Nephron (organoid): ENCODE measurements around the gene NCBP2.
A peak's percentile ranks its signal among the peaks of the same experiment; 100 is the strongest.
"Not testable (repeated sequence)": the region's sequence is repeated elsewhere in the genome, so short reads cannot be mapped to it uniquely, and the experiment has no call there.

Experiments
- H3K27ac Mint-ChIP-seq, 3 experiments: 2 replicates each; pipeline ENCODE4 v1.8.0; 2020; ENCODE audit warnings: mixed read lengths in 3 of 3, mild to moderate bottlenecking in 2 of 3, moderate library complexity in 1 of 3
- H3K27me3 Mint-ChIP-seq: 2 replicates; pipeline ENCODE4 v1.8.0; 2021; ENCODE audit warnings: low read depth, mild to moderate bottlenecking, moderate library complexity, mixed read lengths
- H3K36me3 Mint-ChIP-seq: 2 replicates; pipeline ENCODE4 v1.8.0; 2020; ENCODE audit warnings: low read depth, mixed read lengths
- H3K4me1 Mint-ChIP-seq: 2 replicates; pipeline ENCODE4 v1.8.0; 2020; ENCODE audit warnings: mixed read lengths
- H3K4me3 Mint-ChIP-seq, 3 experiments: 2 replicates each; pipeline ENCODE4 v1.8.0; 2020; ENCODE audit warnings: mild to moderate bottlenecking in 3 of 3, mixed read lengths in 3 of 3, moderate library complexity in 2 of 3
- H3K9me3 Mint-ChIP-seq: 2 replicates; pipeline ENCODE4 v1.8.0; 2020; ENCODE audit warnings: mixed read lengths
- CTCF ChIP-seq, 3 experiments: fragments of 200-600 bp; sonication (generic); IDR thresholded peaks; one replicate each; pipeline ENCODE4 v1.5.0; 2021; ENCODE audit warnings: antibody characterized with exemption in 3 of 3; ENCODE audit not compliant: unreplicated experiment in 3 of 3

NCBP2 gene

GRCh38 chr3:196948442-196949284, 6.3 kb upstream of the NCBP2 start:
- Mint-ChIP-seq H3K27ac (peak overlapping the region in 1 of 3 experiments; percentile 39), H3K9me3 (no peaks in the 10 kb centered on the region), H3K4me1 (peaks cover 14% of the 10 kb centered on the region), H3K27me3 (peaks cover 12% of the 10 kb centered on the region), H3K4me3 (peak overlapping the region; percentile 10 to 36 (median 31)), H3K36me3 (peaks cover 4% of the 10 kb centered on the region)
- TF ChIP-seq CTCF (IDR thresholded peaks at IDR 0.05; ENCODE audit: unreplicated experiment in 3 of 3): no peak

- peaks cover 4% of the 10 kb centered on the region for H3K36me3 Mint-ChIP-seq
- H3K27me3 Mint-ChIP-seq: peaks cover 10% of the 10 kb centered on the region
- no peak for TF ChIP-seq CTCF (IDR thresholded peaks at IDR 0.05; ENCODE audit: unreplicated experiment in 3 of 3)
- H3K27ac Mint-ChIP-seq: no peak overlapping the region
- no peak overlapping the region for H3K4me3 Mint-ChIP-seq
- peaks cover 21% of the 10 kb centered on the region for H3K4me1 Mint-ChIP-seq
- H3K9me3 Mint-ChIP-seq: no peaks in the 10 kb centered on the region
These were observed 5.6 kb upstream of the NCBP2 start for GRCh38 chr3:196947860-196948441.

GRCh38 chr3:196947136-196947859, 5.0 kb upstream of the NCBP2 start:
- H3K27me3 Mint-ChIP-seq: peaks cover 5% of the 10 kb centered on the region
- no peaks in the 10 kb centered on the region for H3K9me3 Mint-ChIP-seq
- no peak for TF ChIP-seq CTCF (IDR thresholded peaks at IDR 0.05; ENCODE audit: unreplicated experiment in 3 of 3)
- H3K4me3 Mint-ChIP-seq: no peak overlapping the region
- peaks cover 24% of the 10 kb centered on the region for H3K4me1 Mint-ChIP-seq
- H3K36me3 Mint-ChIP-seq: peaks cover 4% of the 10 kb centered on the region
- H3K27ac Mint-ChIP-seq: no peak overlapping the region

GRCh38 chr3:196944037-196944790, 1.9 kb upstream of the NCBP2 start:
- not testable (repeated sequence) for H3K27me3 Mint-ChIP-seq, H3K9me3 Mint-ChIP-seq
- Mint-ChIP-seq H3K36me3 (peaks cover 14% of the 10 kb centered on the region), H3K27ac (peak overlapping the region in 1 of 3 experiments; percentile 58), H3K4me3 (peak overlapping the region; percentile 96 to 97 (median 96)), H3K4me1 (peaks cover 44% of the 10 kb centered on the region)

- no peaks in the 10 kb centered on the region for H3K9me3 Mint-ChIP-seq
- no peaks in the 10 kb centered on the region for H3K27me3 Mint-ChIP-seq
- no peak for TF ChIP-seq CTCF (IDR thresholded peaks at IDR 0.05; ENCODE audit: unreplicated experiment in 3 of 3)
- peaks cover 23% of the 10 kb centered on the region for H3K36me3 Mint-ChIP-seq
- H3K4me3 Mint-ChIP-seq: peak overlapping the region; percentile 96 to 97 (median 96)
- H3K27ac Mint-ChIP-seq: peak overlapping the region; percentile 62 to 95 (median 88)
- peaks cover 44% of the 10 kb centered on the region for H3K4me1 Mint-ChIP-seq
These were observed 568 bp upstream of the NCBP2 start for GRCh38 chr3:196942915-196943277.
